ENCODE data around the gene NDUFA11. TPM values are rescaled to one million over a fixed set of nuclear protein-coding genes. Genes with fewer than 3 reads are reported as not detected.

Gene NDUFA11
- total RNA-seq, 1 donor from 2014 or later = 211 TPM

GRCh38 chr19:5935473-5936291, 32.1 kb upstream of the NDUFA11 start:
- Mint-ChIP-seq H3K36me3 (ENCODE audit: low read depth, unreplicated experiment) (peaks cover 22% of the 10 kb centered on the region), H3K4me1 (ENCODE audit: unreplicated experiment) (peaks cover 10% of the 10 kb centered on the region), H3K9me3 (ENCODE audit: unreplicated experiment) (no peaks in the 10 kb centered on the region), H3K4me3 (ENCODE audit: unreplicated experiment) (no peak overlapping the region), H3K27me3 (ENCODE audit: unreplicated experiment) (no peaks in the 10 kb centered on the region), H3K27ac (ENCODE audit: unreplicated experiment) (peak overlapping the region; percentile 24)
- TF ChIP-seq, protein P1, sequence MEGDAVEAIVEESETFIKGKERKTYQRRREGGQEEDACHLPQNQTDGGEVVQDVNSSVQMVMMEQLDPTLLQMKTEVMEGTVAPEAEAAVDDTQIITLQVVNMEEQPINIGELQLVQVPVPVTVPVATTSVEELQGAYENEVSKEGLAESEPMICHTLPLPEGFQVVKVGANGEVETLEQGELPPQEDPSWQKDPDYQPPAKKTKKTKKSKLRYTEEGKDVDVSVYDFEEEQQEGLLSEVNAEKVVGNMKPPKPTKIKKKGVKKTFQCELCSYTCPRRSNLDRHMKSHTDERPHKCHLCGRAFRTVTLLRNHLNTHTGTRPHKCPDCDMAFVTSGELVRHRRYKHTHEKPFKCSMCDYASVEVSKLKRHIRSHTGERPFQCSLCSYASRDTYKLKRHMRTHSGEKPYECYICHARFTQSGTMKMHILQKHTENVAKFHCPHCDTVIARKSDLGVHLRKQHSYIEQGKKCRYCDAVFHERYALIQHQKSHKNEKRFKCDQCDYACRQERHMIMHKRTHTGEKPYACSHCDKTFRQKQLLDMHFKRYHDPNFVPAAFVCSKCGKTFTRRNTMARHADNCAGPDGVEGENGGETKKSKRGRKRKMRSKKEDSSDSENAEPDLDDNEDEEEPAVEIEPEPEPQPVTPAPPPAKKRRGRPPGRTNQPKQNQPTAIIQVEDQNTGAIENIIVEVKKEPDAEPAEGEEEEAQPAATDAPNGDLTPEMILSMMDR (IDR thresholded peaks at IDR 0.05; ENCODE audit: unreplicated experiment) = no peak
- no peak for DNase-seq (ENCODE audit: low spot score)

GRCh38 chr19:5934774-5935472, 31.3 kb upstream of the NDUFA11 start:
- TF ChIP-seq, protein P1 (IDR thresholded peaks at IDR 0.05; ENCODE audit: unreplicated experiment) = no peak
- Mint-ChIP-seq H3K27me3 (ENCODE audit: unreplicated experiment) (no peaks in the 10 kb centered on the region), H3K4me3 (ENCODE audit: unreplicated experiment) (no peak overlapping the region), H3K36me3 (ENCODE audit: low read depth, unreplicated experiment) (peaks cover 22% of the 10 kb centered on the region), H3K4me1 (ENCODE audit: unreplicated experiment) (peaks cover 10% of the 10 kb centered on the region), H3K27ac (ENCODE audit: unreplicated experiment) (peak overlapping the region; percentile 24), H3K9me3 (ENCODE audit: unreplicated experiment) (no peaks in the 10 kb centered on the region)
- DNase-seq (ENCODE audit: low spot score) = no peak

DNA sequence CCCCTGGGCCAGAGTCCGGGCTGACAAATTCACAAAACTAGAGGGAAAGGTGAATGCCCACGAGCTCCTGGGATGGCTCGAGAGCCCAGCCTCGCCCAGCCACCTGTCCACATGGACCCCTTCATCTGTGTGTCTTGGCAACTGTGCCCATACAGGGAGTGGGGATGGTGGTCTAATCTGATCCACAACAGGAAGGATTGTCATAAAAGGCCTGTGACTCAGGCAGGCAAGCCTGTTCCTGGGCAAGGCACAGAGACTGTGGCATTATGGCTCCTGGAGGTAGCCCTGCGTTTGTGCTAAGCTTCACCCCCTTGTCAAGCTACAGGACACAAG, 30.4 kb upstream of the NDUFA11 start:
- TF ChIP-seq, protein P1 (IDR thresholded peaks at IDR 0.05; ENCODE audit: unreplicated experiment) = no peak
- Mint-ChIP-seq H3K36me3 (ENCODE audit: low read depth, unreplicated experiment) (peaks cover 19% of the 10 kb centered on the region), H3K4me1 (ENCODE audit: unreplicated experiment) (peaks cover 10% of the 10 kb centered on the region), H3K4me3 (ENCODE audit: unreplicated experiment) (no peak overlapping the region), H3K27ac (ENCODE audit: unreplicated experiment) (no peak overlapping the region), H3K27me3 (ENCODE audit: unreplicated experiment) (no peaks in the 10 kb centered on the region), H3K9me3 (ENCODE audit: unreplicated experiment) (no peaks in the 10 kb centered on the region)
- no peak for DNase-seq (ENCODE audit: low spot score)

DNA sequence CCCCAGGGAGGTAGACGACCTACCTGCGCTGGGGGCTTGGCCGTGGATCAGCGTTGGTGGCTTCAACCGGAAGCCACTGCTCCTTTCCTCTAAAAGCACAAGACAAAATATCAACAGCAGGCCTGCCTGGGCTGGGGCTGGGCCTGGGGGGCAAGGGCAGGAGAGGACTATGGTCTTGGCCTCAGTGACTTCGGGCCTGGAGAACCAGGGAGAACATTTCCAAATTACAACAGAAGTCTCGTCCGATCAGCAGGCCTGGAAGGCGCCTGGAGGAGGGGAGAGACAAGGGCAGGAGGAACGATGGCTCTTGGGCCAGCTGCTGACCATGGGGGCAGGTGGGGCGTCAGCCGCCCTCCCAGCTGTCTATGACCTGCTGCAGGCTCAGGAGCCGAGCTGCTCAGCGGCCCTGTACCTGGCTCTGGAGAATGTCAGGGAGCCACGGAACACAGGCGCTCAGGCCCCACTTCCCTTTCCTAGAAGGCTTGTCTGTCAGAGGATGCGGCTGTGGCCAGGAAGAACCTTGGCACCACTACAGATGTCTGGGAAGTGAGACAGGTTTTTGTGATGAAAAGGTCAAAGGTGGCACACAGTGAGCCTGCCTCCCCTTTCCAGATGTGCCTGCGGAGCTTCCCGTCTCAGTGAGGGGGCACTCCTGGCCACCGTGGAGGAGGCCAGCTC, 29.9 kb upstream of the NDUFA11 start:
- Mint-ChIP-seq H3K4me3 (ENCODE audit: unreplicated experiment) (no peak overlapping the region), H3K36me3 (ENCODE audit: low read depth, unreplicated experiment) (peaks cover 23% of the 10 kb centered on the region), H3K9me3 (ENCODE audit: unreplicated experiment) (no peaks in the 10 kb centered on the region), H3K4me1 (ENCODE audit: unreplicated experiment) (peaks cover 10% of the 10 kb centered on the region), H3K27me3 (ENCODE audit: unreplicated experiment) (no peaks in the 10 kb centered on the region), H3K27ac (ENCODE audit: unreplicated experiment) (peak overlapping the region; percentile 61)
- TF ChIP-seq, protein P1 (IDR thresholded peaks at IDR 0.05; ENCODE audit: unreplicated experiment) = no peak
- DNase-seq (ENCODE audit: low spot score) = no peak

Data from endothelial cell (in vitro differentiated cells).